A673 (cell line): ENCODE results near the gene PRDM16.

Source experiments
- EZH2 ChIP-seq: fragments of 200-600 bp; sonication (generic); IDR thresholded peaks from 2 replicates; pipeline ENCODE4 v1.6.1; 2017; ENCODE audit warnings: borderline replicate concordance, low read depth, mild to moderate bottlenecking, mixed read lengths, antibody characterized with exemption, low read length; ENCODE audit not compliant: poor library complexity, severe bottlenecking
- TF ChIP-seq, protein P1 (sequence below): fragments of 300-800, 200-600 bp; sonication (generic); conservative IDR thresholded peaks from 2 replicates; pipeline ENCODE4 v1.5.1; 2017; ENCODE audit warnings: low read depth, mild to moderate bottlenecking, antibody characterized with exemption, low read length, moderate library complexity, mixed read lengths

- TF ChIP-seq EZH2, result no peak
- TF ChIP-seq, protein P1, sequence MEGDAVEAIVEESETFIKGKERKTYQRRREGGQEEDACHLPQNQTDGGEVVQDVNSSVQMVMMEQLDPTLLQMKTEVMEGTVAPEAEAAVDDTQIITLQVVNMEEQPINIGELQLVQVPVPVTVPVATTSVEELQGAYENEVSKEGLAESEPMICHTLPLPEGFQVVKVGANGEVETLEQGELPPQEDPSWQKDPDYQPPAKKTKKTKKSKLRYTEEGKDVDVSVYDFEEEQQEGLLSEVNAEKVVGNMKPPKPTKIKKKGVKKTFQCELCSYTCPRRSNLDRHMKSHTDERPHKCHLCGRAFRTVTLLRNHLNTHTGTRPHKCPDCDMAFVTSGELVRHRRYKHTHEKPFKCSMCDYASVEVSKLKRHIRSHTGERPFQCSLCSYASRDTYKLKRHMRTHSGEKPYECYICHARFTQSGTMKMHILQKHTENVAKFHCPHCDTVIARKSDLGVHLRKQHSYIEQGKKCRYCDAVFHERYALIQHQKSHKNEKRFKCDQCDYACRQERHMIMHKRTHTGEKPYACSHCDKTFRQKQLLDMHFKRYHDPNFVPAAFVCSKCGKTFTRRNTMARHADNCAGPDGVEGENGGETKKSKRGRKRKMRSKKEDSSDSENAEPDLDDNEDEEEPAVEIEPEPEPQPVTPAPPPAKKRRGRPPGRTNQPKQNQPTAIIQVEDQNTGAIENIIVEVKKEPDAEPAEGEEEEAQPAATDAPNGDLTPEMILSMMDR, result no peak
Measured at GRCh38 chr1:3316340-3316943, 247.4 kb downstream of the PRDM16 start.
